HCT116 (cell line): ENCODE data around the gene CSNK2A2. TPM values are rescaled to one million over a fixed set of nuclear protein-coding genes. Genes with fewer than 3 reads are reported as not detected.

Experiments
- ATAC-seq: fragments of 200-7000 bp; cut with Tn5 transposase; 2 replicates; pipeline ENCODE4 v1.9.1; 2020; ENCODE audit warnings: mild to moderate bottlenecking, moderate library complexity
- BruUV-seq: library from RNA; stranded (reverse); fragments of 400-500 nt; replicated peaks from 2 replicates; lab custom pipeline; 2021; lab: Mats Ljungman, UMichigan
- CTCF ChIA-PET: fragments of 300-600 bp; sonication (Branson Sonifier 250); formaldehyde crosslinking; loops from one replicate; lab custom pipeline; 2021; ENCODE audit warnings: antibody characterized with exemption; lab: Charles Lee
- POLR2A ChIA-PET: fragments of 300-600, 350-600 bp; sonication (Branson Sonifier 250); formaldehyde crosslinking; loops from one replicate; lab custom pipeline; 2021; ENCODE audit warnings: antibody characterized with exemption; lab: Charles Lee
- RAD21 ChIA-PET, 2 experiments: fragments of 300-600 bp; sonication (Branson Sonifier 250); formaldehyde crosslinking; loops; one replicate each; lab custom pipeline; 2023; ENCODE audit warnings: low total read pairs in 2 of 2; ENCODE audit not compliant: uncharacterized antibody in 2 of 2, unreplicated experiment in 2 of 2, low non-redundant PET in 1 of 2; lab: Charles Lee
- DNase-seq: peaks from one replicate; pipeline ENCODE4 v3.0.0-alpha.2; 2010; ENCODE audit warnings: low read depth, low spot score
- H2AFZ ChIP-seq: fragments of 200-600 bp; shearing (Covaris generic), sonication (generic); 2 replicates; pipeline ENCODE4 v1.6.1; 2017; ENCODE audit warnings: low read depth, mixed run types, mixed read lengths, antibody characterized with exemption, low read length; ENCODE audit not compliant: poor library complexity, severe bottlenecking
- H3K27ac ChIP-seq: 2 replicates; pipeline ENCODE4 v1.5.1; 2012; ENCODE audit warnings: low read depth, low read length
- H3K27me3 ChIP-seq: fragments of 200-600 bp; sonication (generic); 2 replicates; pipeline ENCODE4 v1.6.1; 2016; ENCODE audit warnings: mixed run types, low read length, mixed read lengths; ENCODE audit not compliant: insufficient read depth
- H3K36me3 ChIP-seq, 2 experiments: fragments of 200-500 bp in 1 of 2; fragments of 200-600 bp in 1 of 2; sonication (Bioruptor generic) in 1 of 2; sonication (generic) in 1 of 2; 2 replicates each; pipeline versions ENCODE4 v1.5.1 to v1.6.1; 2014 to 2016; ENCODE audit warnings: low read length in 2 of 2, inconsistent platforms in 1 of 2, mixed read lengths in 1 of 2, mixed run types in 1 of 2; ENCODE audit not compliant: insufficient read depth in 2 of 2, control insufficient read depth in 1 of 2
- H3K4me1 ChIP-seq, 2 experiments: fragments of 200-600 bp in 1 of 2; sonication (generic) in 1 of 2; 2 replicates each; pipeline versions ENCODE4 v1.5.1 to v1.6.1; 2012 to 2017; ENCODE audit warnings: low read length in 2 of 2, inconsistent platforms in 1 of 2, mild to moderate bottlenecking in 1 of 2, mixed read lengths in 1 of 2, mixed run types in 1 of 2, moderate library complexity in 1 of 2; ENCODE audit not compliant: insufficient read depth in 2 of 2, control insufficient read depth in 1 of 2
- H3K4me2 ChIP-seq: fragments of 200-600 bp; sonication (generic); 2 replicates; pipeline ENCODE4 v1.6.1; 2017; ENCODE audit warnings: mixed run types, low read length, mixed read lengths
- H3K4me3 ChIP-seq, 2 experiments: fragments of 200-600 bp in 1 of 2; sonication (generic) in 1 of 2; replicated peaks in 1 of 2; 2 replicates each; pipeline ENCODE4 v1.5.1; 2011 to 2016; ENCODE audit warnings: low read length in 2 of 2, control low read depth in 1 of 2, low read depth in 1 of 2, mild to moderate bottlenecking in 1 of 2, mixed read lengths in 1 of 2, mixed run types in 1 of 2
- H3K79me2 ChIP-seq: fragments of 200-600 bp; sonication (generic); 2 replicates; pipeline ENCODE4 v1.6.1; 2017; ENCODE audit warnings: mild to moderate bottlenecking, mixed run types, low read length, moderate library complexity, mixed read lengths; ENCODE audit not compliant: insufficient read depth
- H3K9ac ChIP-seq: fragments of 200-600 bp; sonication (generic); 2 replicates; pipeline ENCODE4 v1.6.1; 2016; ENCODE audit warnings: low read length, mixed read lengths
- H3K9me2 ChIP-seq: fragments of 200-600 bp; sonication (generic), shearing (Covaris generic); 2 replicates; pipeline ENCODE4 v1.6.1; 2017; ENCODE audit warnings: mixed run types, mild to moderate bottlenecking, moderate library complexity; ENCODE audit not compliant: insufficient read depth
- H3K9me3 ChIP-seq, 2 experiments: fragments of 200-500 bp in 1 of 2; fragments of 200-600 bp in 1 of 2; sonication (Bioruptor generic) in 1 of 2; sonication (generic) in 1 of 2; 2 replicates each; pipeline ENCODE4 v1.6.1; 2014 to 2017; ENCODE audit warnings: low read length in 2 of 2, mixed read lengths in 2 of 2, inconsistent platforms in 1 of 2, low read depth in 1 of 2, mild to moderate bottlenecking in 1 of 2, mixed run types in 1 of 2, moderate library complexity in 1 of 2; ENCODE audit not compliant: control insufficient read depth in 1 of 2, insufficient read depth in 1 of 2
- H4K20me1 ChIP-seq: fragments of 200-600 bp; sonication (generic), shearing (Covaris generic); 2 replicates; pipeline ENCODE4 v1.6.1; 2017; ENCODE audit warnings: mixed run types, mild to moderate bottlenecking, moderate library complexity; ENCODE audit not compliant: insufficient read depth
- CEBPB ChIP-seq: IDR thresholded peaks from 2 replicates; pipeline ENCODE4 v1.6.1; 2012; ENCODE audit warnings: low read depth
- CTCF ChIP-seq, 3 experiments: fragments of 200-600 bp in 1 of 3; sonication (generic) in 1 of 3; IDR thresholded peaks in 2 of 3; conservative IDR thresholded peaks in 1 of 3; 2 replicates each; pipeline ENCODE4 v1.5.1; 2012 to 2017; ENCODE audit warnings: low read depth in 2 of 3, low read length in 2 of 3, antibody characterized with exemption in 1 of 3, borderline replicate concordance in 1 of 3, control low read depth in 1 of 3, mild to moderate bottlenecking in 1 of 3, mixed read lengths in 1 of 3, mixed run types in 1 of 3, moderate library complexity in 1 of 3; ENCODE audit not compliant: insufficient read depth in 1 of 3
- ELF1 ChIP-seq: IDR thresholded peaks from 2 replicates; pipeline ENCODE4 v1.6.1; 2012; ENCODE audit warnings: low read depth, borderline replicate concordance
- EZH2 ChIP-seq: fragments of 200-600 bp; sonication (generic); IDR thresholded peaks from 2 replicates; pipeline ENCODE4 v1.6.1; 2017; ENCODE audit warnings: antibody characterized with exemption, mixed run types
- EZH2phosphoT487 ChIP-seq: fragments of 200-600 bp; IDR thresholded peaks from 2 replicates; pipeline ENCODE4 v1.6.1; 2018; ENCODE audit warnings: antibody characterized with exemption, borderline replicate concordance
- POLR2AphosphoS5 ChIP-seq: IDR thresholded peaks from 2 replicates; pipeline ENCODE4 v1.6.1; 2011; ENCODE audit warnings: mild to moderate bottlenecking, low read depth, low read length, moderate library complexity
- REST ChIP-seq: IDR thresholded peaks from 2 replicates; pipeline ENCODE4 v1.6.1; 2012; ENCODE audit warnings: low read depth
- SP1 ChIP-seq: IDR thresholded peaks from 2 replicates; pipeline ENCODE4 v1.6.1; 2012; ENCODE audit warnings: low read depth
- ZFX ChIP-seq: fragments of 450-650 bp; IDR thresholded peaks from 2 replicates; pipeline ENCODE4 v1.6.1; 2017
- ZNF274 ChIP-seq: fragments of 200-500 bp; sonication (Bioruptor generic); IDR thresholded peaks from 2 replicates; pipeline ENCODE4 v1.6.1; 2014; ENCODE audit warnings: mild to moderate bottlenecking, low read depth, low read length, inconsistent platforms
- intact Hi-C: fragments of 100-400 bp; cut with micrococcal nuclease; formaldehyde crosslinking; loops from 2 replicates; pipeline ENCODE4 v1.10.0; 2022
- total RNA-seq: library from RNA; stranded (reverse); gene quantifications from one replicate; pipeline ENCODE4 v1.2.1, GENCODE V29; 2021; ENCODE audit not compliant: unreplicated experiment

Gene CSNK2A2
- total RNA-seq, 1 experiment from 2014 or later, result 97.7 TPM

- ATAC-seq, result no peak
- ChIA-PET RAD21 (no interaction called here), CTCF (no interaction called here), POLR2A (no interaction called here)
- Histone ChIP-seq H3K4me1 (no peaks in the 10 kb centered on the region), H3K4me2 (no peak overlapping the region), H3K4me3 (no peak overlapping the region), H3K9me3 (no peaks in the 10 kb centered on the region), H3K27ac (no peak overlapping the region), H3K79me2 (no peaks in the 10 kb centered on the region), H3K27me3 (no peaks in the 10 kb centered on the region), H3K9ac (no peak overlapping the region), H3K36me3 (peaks cover 11 to 24% of the 10 kb centered on the region in 2 experiments; a peak in 3 of 4 replicates), H4K20me1 (no peaks in the 10 kb centered on the region), H3K9me2 (no peaks in the 10 kb centered on the region), H2AFZ (no peak overlapping the region)
- DNase-seq, result no peak
- no TSS peak for BruUV-seq
- no peak for TF ChIP-seq ELF1
- no peak for TF ChIP-seq EZH2phosphoT487
- TF ChIP-seq POLR2AphosphoS5, result no peak
- no peak for TF ChIP-seq REST
- no peak for TF ChIP-seq SP1
- intact Hi-C loops, result no loop called here
These were observed 39.2 kb downstream of the CSNK2A2 start for GRCh38 chr16:58158725-58159124.

- ATAC-seq, result 0 out of 2 replicates have a peak, but pooled peaks have one; percentile 19
- H3K9me2 ChIP-seq, result no peaks in the 10 kb centered on the region
- H3K9ac ChIP-seq, result no peak overlapping the region
- H4K20me1 ChIP-seq, result no peaks in the 10 kb centered on the region
- RAD21 ChIA-PET, result no interaction called here
- no peaks in the 10 kb centered on the region for H3K9me3 ChIP-seq
- no TSS peak for BruUV-seq
- H3K27ac ChIP-seq, result no peak overlapping the region
- H3K4me3 ChIP-seq, result no peak overlapping the region
- H3K36me3 ChIP-seq, result peaks cover 5 to 17% of the 10 kb centered on the region in 2 experiments; a peak in 3 of 4 replicates
- H3K4me1 ChIP-seq, result no peaks in the 10 kb centered on the region
- POLR2A ChIA-PET, result no interaction called here
- DNase-seq, result no peak
- no peak overlapping the region for H2AFZ ChIP-seq
- intact Hi-C loops, result no loop called here
- no peak overlapping the region for H3K4me2 ChIP-seq
- no peaks in the 10 kb centered on the region for H3K27me3 ChIP-seq
- no peaks in the 10 kb centered on the region for H3K79me2 ChIP-seq
- CTCF ChIA-PET, result no interaction called here
- TF ChIP-seq POLR2AphosphoS5 (no peak), ZNF274 (no peak), CTCF (IDR thresholded peaks at IDR 0.05 in 2 of 3, conservative IDR thresholded peaks at IDR 0.05 in 1 of 3; ENCODE audit: borderline replicate concordance in 1 of 3, insufficient read depth in 1 of 3, low read depth in 2 of 3, low read length in 2 of 3) (no peak), REST (no peak), EZH2phosphoT487 (no peak), ZFX (no peak), CEBPB (no peak), EZH2 (no peak)
These were observed 39.9 kb downstream of the CSNK2A2 start for GRCh38 chr16:58157951-58158540.
